PC-3 (cell line): ENCODE results near the gene VDR. TPM values are rescaled to one million over a fixed set of nuclear protein-coding genes. Genes with fewer than 3 reads are reported as not detected.

Experiments used
- ATAC-seq: fragments of 200-7000 bp; cut with Tn5 transposase; 2 replicates; pipeline ENCODE4 v1.9.1; 2020; ENCODE audit warnings: mild to moderate bottlenecking, moderate library complexity
- BruUV-seq: library from RNA; stranded (reverse); fragments of 400-500 nt; replicated peaks from 2 replicates; lab custom pipeline; 2021; lab: Mats Ljungman, UMichigan
- CTCF ChIA-PET: fragments of 300-600 bp; sonication (Branson Sonifier 250); formaldehyde crosslinking; loops from one replicate; lab custom pipeline; 2022; ENCODE audit warnings: antibody characterized with exemption; lab: Charles Lee
- POLR2A ChIA-PET: fragments of 300-600 bp; sonication (Branson Sonifier 250); formaldehyde crosslinking; loops from one replicate; lab custom pipeline; 2022; ENCODE audit warnings: antibody characterized with exemption; ENCODE audit not compliant: unreplicated experiment; lab: Charles Lee
- DNase-seq: peaks from one replicate; pipeline ENCODE4 v3.0.0-alpha.2; 2015
- H2AFZ ChIP-seq: fragments of 300-600 bp; sonication (generic); 2 replicates; pipeline ENCODE4 v1.6.0; 2016; ENCODE audit warnings: antibody characterized with exemption, low read length
- H3F3A ChIP-seq: fragments of 300-600 bp; sonication (generic); one replicate; pipeline ENCODE4 v1.6.0; 2017; ENCODE audit warnings: antibody characterized with exemption, low read length, control low read depth, mild to moderate bottlenecking; ENCODE audit not compliant: unreplicated experiment
- H3K27ac ChIP-seq: fragments of 300-600 bp; sonication (generic); 2 replicates; pipeline ENCODE4 v1.5.1; 2016; ENCODE audit warnings: mild to moderate bottlenecking, low read length
- H3K27me3 ChIP-seq: fragments of 300-600 bp; sonication (generic); 2 replicates; pipeline ENCODE4 v1.6.1; 2016; ENCODE audit warnings: low read length, mixed read lengths
- H3K36me3 ChIP-seq: fragments of 300-600 bp; sonication (generic); 2 replicates; pipeline ENCODE4 v1.6.1; 2016; ENCODE audit warnings: low read depth, mixed run types, low read length, mixed read lengths
- H3K4me1 ChIP-seq: fragments of 300-600 bp; sonication (generic); 2 replicates; pipeline ENCODE4 v1.5.1; 2016; ENCODE audit warnings: low read length; ENCODE audit not compliant: insufficient read depth
- H3K4me2 ChIP-seq: fragments of 300-600 bp; sonication (generic); 2 replicates; pipeline ENCODE4 v1.6.0; 2016; ENCODE audit warnings: low read length
- H3K4me3 ChIP-seq: fragments of 300-600 bp; sonication (generic); 2 replicates; pipeline ENCODE4 v1.5.1; 2016; ENCODE audit warnings: mild to moderate bottlenecking, low read length, mixed read lengths
- H3K79me2 ChIP-seq: fragments of 300-600 bp; sonication (generic); 2 replicates; pipeline ENCODE4 v1.6.1; 2017; ENCODE audit warnings: low read length, mixed read lengths
- H3K9ac ChIP-seq: fragments of 300-600 bp; sonication (generic); 2 replicates; pipeline ENCODE4 v1.6.0; 2016; ENCODE audit warnings: mild to moderate bottlenecking, low read length
- H3K9me2 ChIP-seq: fragments of 300-600 bp; sonication (generic); replicated peaks from 2 replicates; pipeline ENCODE4 v1.6.1; 2016; ENCODE audit warnings: mixed run types, low read length, mixed read lengths
- H3K9me3 ChIP-seq: fragments of 300-600 bp; sonication (generic); 2 replicates; pipeline ENCODE4 v1.6.1; 2016; ENCODE audit warnings: low read length, mixed read lengths
- H4K20me1 ChIP-seq: fragments of 300-600 bp; sonication (generic); 2 replicates; pipeline ENCODE4 v1.6.1; 2016; ENCODE audit warnings: low read length, mixed read lengths
- CTCF ChIP-seq: fragments of 300-600 bp; sonication (generic); conservative IDR thresholded peaks from 2 replicates; pipeline ENCODE4 v1.5.1; 2017; ENCODE audit warnings: antibody characterized with exemption, low read depth, mild to moderate bottlenecking, low read length
- EZH2 ChIP-seq: fragments of 300-600 bp; sonication (generic); IDR thresholded peaks from one replicate; pipeline ENCODE4 v1.6.1; 2017; ENCODE audit warnings: antibody characterized with exemption, mild to moderate bottlenecking, low read length; ENCODE audit not compliant: unreplicated experiment
- EZH2phosphoT487 ChIP-seq: fragments of 300-600 bp; sonication (generic); IDR thresholded peaks from 2 replicates; pipeline ENCODE4 v1.6.1; 2018; ENCODE audit warnings: mild to moderate bottlenecking, antibody characterized with exemption, low read length, borderline replicate concordance
- intact Hi-C: fragments of 100-400 bp; cut with micrococcal nuclease; formaldehyde crosslinking; loops from 2 replicates; pipeline ENCODE4 v1.9.0; 2023
- total RNA-seq: library from RNA; depleted of rRNA; stranded (reverse); fragments of >200 nt; gene quantifications from 2 replicates; pipeline ENCODE4 v1.2.3, GENCODE V29; 2014

Gene VDR
- total RNA-seq, 1 experiment from 2014 or later, result 19.9 TPM

GRCh38 chr12:47797441-47797840 is 107.4 kb downstream of the VDR start:
- H3F3A ChIP-seq, result no peaks in the 10 kb centered on the region
- H3K4me2 ChIP-seq, result no peak overlapping the region
- H3K4me3 ChIP-seq, result no peak overlapping the region
- H3K9ac ChIP-seq, result no peak overlapping the region
- H3K36me3 ChIP-seq, result peaks cover 15% of the 10 kb centered on the region; the same call in 1 of the 2 replicates
- intact Hi-C loops, result loop anchor here (1.0 kb wide), 1 partner anchor 40 kb away; no protein-coding TSS in a partner anchor
- H4K20me1 ChIP-seq, result peaks cover 7% of the 10 kb centered on the region; the same call in 1 of the 2 replicates
- no peaks in the 10 kb centered on the region for H3K9me3 ChIP-seq
- no TSS peak for BruUV-seq
- no peak overlapping the region for H2AFZ ChIP-seq
- TF ChIP-seq EZH2phosphoT487, result no peak
- no peak for TF ChIP-seq EZH2
- peak; percentile 56 for TF ChIP-seq CTCF
- peak; percentile 20 for DNase-seq
- no peaks in the 10 kb centered on the region for H3K27me3 ChIP-seq
- no peak overlapping the region for H3K27ac ChIP-seq
- peaks cover 28% of the 10 kb centered on the region for H3K79me2 ChIP-seq
- peak; percentile 65 for ATAC-seq
- H3K9me2 ChIP-seq, result no peaks in the 10 kb centered on the region
- H3K4me1 ChIP-seq, result no peaks in the 10 kb centered on the region
- POLR2A ChIA-PET, result no interaction called here
- CTCF ChIA-PET, result interaction anchor here (1.4 kb wide), 1 partner anchor 41 kb away, joined by 15 read pairs; no protein-coding TSS in a partner anchor

- Histone ChIP-seq H3K79me2 (peaks cover 14% of the 10 kb centered on the region), H3K9me2 (no peaks in the 10 kb centered on the region), H3K4me2 (no peak overlapping the region), H3K4me1 (no peaks in the 10 kb centered on the region), H2AFZ (no peak overlapping the region), H3K36me3 (peaks cover 22% of the 10 kb centered on the region; the same call in 1 of the 2 replicates), H3F3A (no peaks in the 10 kb centered on the region), H3K9me3 (no peaks in the 10 kb centered on the region), H3K27ac (no peak overlapping the region), H3K4me3 (no peak overlapping the region), H3K9ac (no peak overlapping the region), H3K27me3 (no peaks in the 10 kb centered on the region), H4K20me1 (peaks cover 4% of the 10 kb centered on the region; the same call in 1 of the 2 replicates)
- BruUV-seq, result no TSS peak
- no peak for ATAC-seq
- CTCF ChIA-PET, result no interaction called here
- intact Hi-C loops, result no loop called here
- TF ChIP-seq EZH2phosphoT487, result no peak
- no peak for TF ChIP-seq CTCF
- no peak for TF ChIP-seq EZH2
- DNase-seq, result no peak
- POLR2A ChIA-PET, result no interaction called here
These were observed 108.9 kb downstream of the VDR start for GRCh38 chr12:47795814-47796411.
